GM18505 (cell line): ENCODE results near the gene DIAPH2.

Experiments used
- ATAC-seq: cut with Tn5 transposase; IDR thresholded peaks from one replicate; pipeline ENCODE4 v1.9.1; 2021; ENCODE audit not compliant: unreplicated experiment
- POLR2A ChIP-seq: IDR thresholded peaks from 4 replicates; pipeline ENCODE4 v1.6.1; 2011; ENCODE audit warnings: borderline replicate concordance; ENCODE audit not compliant: insufficient read depth, insufficient read length; ENCODE audit errors: extremely low read depth

The DIAPH2 gene

DNA sequence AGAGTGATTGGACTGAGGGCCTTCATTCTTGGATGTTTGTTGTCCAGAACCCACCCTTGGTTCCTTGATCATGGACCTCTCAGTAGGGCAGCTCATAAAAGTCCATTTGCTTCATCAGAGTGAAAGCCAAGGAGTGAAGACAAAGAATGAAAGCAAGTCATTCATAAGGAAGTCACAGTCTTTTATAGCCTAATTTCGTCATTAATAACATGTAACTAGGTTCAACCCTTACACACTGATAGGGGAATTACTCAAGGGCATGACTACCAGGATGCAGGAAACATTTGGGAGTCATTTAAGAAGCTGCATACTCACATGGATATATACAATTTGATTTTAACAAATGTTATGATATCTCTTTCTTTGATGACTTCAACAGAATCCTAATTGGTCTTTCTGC is 294.3 kb downstream of the DIAPH2 start:
- ATAC-seq: no peak
- no peak for TF ChIP-seq POLR2A

DNA sequence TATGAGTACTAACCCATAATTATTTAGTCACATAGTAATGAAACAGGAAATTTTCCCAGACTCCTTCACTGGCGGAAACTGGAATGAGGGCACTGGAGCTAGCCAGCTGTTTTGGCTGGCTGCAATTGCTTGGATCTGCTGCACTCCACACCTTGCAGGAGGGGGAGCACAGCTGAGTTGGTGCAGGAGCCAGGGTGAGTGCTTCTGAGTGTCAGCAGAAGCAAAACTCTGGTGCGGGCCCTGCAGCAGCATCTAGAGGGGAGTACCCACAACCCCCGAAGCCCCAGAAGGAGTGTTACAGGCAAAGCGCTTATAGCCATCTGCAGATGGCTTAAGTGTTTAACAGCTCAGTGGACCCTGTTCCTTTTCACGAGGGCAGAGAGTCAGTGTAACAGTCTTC is 295.1 kb downstream of the DIAPH2 start:
- ATAC-seq: no peak
- no peak for TF ChIP-seq POLR2A

DNA sequence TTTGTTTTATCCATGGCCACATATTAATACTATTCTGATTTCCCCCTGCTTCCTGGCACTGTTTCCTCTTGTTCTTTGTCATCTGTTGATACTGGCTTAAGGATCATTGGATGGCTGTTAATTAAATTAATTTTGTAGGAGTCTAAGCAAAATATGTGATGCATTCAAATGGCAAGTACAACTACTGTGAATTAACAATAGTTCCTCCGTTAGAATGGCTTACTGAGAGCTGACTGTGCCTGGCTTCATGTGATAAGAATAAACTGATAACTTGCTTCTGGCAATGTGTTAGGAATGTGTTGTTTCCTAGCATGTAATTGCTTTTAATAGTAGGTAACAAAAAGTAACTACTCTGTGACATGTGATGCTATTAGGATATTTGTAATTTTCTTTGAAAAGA is 297.5 kb downstream of the DIAPH2 start:
- no peak for ATAC-seq
- no peak for TF ChIP-seq POLR2A

DNA sequence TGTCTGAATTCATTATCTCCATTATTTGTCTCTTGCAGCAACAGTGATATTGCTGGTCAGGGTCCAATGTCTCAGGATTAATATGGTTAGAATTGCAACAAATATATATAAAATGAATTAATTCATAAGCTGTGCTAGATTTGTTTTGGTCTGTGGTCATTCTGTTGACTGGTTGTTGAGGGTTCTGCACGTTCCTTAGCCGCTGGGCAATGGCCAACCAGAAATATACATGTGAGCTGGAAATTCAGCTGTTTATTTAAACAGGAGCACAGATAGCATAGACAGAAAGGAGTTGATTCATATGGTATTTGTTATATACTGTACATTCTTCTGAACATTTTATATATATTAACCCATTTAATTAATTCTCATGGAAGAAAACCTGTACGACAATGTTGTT is 299.9 kb downstream of the DIAPH2 start:
- ATAC-seq: no peak
- TF ChIP-seq POLR2A: no peak

DNA sequence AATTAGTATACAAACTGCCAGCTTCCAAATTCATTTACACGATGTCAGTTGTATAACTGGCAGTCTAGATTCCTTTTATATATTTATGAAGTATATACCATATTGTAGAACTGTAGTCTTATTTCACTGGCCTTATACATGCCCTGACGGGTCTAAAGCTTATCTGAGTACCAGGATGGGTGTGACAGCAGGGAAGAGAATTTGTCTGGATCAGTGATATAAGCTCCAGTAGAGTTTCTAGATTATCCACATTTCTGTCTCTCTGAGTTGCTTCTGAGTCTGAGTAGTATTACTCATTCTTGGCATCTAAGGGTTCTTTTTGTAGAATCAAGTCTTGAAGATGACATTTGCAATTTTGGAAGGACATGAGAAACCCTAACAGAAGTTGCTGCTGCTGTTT is 300.4 kb downstream of the DIAPH2 start:
- no peak for TF ChIP-seq POLR2A
- no peak for ATAC-seq

DNA sequence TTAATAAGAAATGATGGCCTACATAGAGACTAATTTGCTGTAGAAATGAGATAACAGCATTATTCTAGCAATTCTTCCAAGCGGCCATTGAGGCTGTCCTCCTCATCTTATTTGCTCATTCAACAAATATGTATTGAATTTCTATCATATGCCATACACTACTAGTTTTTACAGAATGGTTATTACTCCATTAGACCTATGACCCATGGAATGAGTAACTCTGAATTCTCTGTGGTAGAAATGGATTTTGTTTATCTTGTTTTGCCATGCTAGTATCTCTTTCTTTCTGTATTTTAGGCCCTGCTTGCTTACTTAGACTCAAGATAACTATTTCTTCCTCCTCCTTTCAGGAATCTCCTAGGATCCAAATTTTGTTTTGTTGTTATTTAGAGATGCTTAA is 302.6 kb downstream of the DIAPH2 start:
- ATAC-seq: no peak

DNA sequence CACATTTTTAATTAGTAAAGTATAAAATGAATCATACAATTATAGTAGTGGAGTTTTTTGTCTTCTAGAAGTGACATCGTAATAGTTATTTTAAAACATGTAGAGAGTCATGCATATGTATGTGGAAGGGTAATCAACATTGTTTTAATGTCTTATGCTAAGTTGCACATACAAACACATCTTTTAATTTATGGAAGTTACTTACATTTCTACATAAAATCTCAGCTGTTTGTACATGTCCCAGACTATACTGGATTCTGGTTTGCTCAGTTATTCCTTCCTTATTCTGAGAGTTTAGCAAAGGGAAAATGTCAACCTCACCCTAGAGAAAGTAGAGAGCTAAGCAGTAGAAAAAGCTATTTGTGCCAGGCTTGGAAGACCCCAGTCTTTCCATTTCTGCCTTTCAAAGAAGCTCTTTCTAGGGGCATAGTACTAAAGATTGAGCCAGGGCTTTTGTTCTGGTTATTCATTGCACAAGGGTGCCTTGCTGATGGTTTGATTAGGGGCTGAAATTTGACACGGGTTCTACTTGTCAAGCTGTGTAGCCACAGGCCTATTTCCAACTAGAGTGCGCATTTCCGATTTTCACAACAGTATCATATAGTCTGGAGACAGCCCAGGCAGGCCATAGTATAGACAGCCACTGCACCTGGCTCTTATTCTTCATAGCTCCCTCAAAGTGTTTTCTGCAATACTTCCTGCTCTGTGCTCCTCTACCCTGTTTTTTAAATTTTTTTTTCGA is 305.4 kb downstream of the DIAPH2 start:
- TF ChIP-seq POLR2A: no peak
- ATAC-seq: no peak

More for the DNA sequence above, 302.6 kb downstream of the DIAPH2 start:
- no peak for TF ChIP-seq POLR2A

DNA sequence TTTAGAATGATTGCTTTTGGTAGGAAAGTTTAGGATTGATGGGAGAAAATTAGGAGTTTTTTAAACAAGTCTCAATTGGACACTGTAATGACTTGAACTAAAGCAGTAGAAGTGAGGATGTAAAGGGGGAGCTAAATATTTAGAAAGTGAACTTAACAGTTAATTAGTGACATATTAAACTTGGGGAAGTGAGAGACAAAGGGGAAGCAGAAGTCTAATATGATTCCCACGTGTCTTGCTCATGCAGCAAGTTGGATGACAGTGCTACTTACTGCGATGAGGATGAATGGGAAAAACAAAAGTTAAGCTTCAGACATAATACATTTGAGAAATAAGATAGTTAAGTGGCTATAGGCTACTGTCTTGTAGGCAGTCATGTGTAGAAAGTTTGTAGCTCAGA is 309.5 kb downstream of the DIAPH2 start:
- no peak for ATAC-seq
- TF ChIP-seq POLR2A: no peak

DNA sequence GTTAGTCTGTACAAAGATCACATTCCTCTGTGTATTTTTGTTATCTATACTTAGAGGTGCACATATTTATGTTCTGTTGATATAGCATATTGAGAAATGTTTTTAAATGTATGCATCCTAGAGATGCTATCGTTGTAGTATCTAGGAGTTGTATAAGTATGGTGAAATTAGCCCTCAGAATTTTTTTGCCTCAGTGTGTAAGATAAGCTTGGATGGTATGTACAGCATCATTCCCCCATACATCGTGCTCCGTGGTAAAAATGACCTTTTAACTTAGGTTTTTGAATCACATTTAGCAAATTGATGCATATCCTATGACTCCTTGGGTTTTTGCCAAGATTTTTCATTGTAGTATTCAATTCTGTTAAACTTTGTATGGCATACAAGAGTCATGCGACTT is 312.6 kb downstream of the DIAPH2 start:
- ATAC-seq: no peak

DNA sequence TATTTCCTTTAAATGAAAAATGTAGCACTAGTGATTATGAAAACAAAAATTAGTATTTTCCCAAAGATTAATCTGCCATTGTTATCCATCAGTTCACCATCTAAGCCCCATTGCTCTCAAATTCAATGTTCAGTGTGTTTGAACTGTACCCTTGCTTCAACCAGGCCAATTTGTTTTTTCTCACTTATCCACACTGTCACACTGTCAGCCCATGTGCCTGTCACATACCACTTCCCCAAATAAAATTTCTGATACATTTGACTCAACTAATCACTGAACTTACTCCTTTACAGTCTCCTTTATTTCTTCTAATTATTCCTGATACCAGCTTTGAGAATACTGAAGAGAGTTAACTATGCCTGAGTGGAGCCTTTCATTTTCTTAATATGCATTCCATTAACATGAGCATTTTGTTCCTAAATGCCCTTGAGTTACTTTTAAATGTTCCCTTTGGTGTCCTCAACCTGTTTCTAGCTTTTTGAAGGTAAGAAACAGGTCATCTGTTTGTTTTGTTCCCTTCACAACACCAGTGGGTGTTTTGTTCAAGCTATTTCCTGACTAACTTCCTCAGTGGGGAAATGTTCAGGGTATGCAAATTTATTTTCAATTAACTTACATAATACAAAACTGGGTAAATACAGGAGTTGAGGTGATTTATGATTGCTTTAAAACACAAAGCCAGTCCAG is 316.2 kb downstream of the DIAPH2 start:
- ATAC-seq: no peak
- TF ChIP-seq POLR2A: no peak

More for the DNA sequence above, 312.6 kb downstream of the DIAPH2 start:
- no peak for TF ChIP-seq POLR2A

DNA sequence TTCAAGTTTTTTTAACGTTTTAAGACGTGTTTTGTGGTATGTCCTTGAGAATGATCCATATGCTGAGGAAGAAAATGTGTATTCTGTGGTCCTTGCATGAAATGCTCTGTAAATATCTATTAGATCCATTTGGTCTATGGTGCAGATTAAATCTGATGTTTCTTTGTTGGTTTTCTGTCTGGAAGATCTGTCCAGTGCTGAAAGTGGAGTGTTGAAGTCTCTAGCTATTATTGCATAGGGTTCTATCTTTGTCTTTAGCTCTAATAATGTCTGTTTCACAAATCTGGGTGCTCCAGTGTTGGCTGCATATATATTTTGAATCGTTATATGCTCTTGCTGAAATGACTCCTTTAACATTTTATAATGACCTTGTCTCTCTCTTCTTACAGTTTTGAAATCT is 321.5 kb downstream of the DIAPH2 start:
- no peak for ATAC-seq
- no peak for TF ChIP-seq POLR2A

DNA sequence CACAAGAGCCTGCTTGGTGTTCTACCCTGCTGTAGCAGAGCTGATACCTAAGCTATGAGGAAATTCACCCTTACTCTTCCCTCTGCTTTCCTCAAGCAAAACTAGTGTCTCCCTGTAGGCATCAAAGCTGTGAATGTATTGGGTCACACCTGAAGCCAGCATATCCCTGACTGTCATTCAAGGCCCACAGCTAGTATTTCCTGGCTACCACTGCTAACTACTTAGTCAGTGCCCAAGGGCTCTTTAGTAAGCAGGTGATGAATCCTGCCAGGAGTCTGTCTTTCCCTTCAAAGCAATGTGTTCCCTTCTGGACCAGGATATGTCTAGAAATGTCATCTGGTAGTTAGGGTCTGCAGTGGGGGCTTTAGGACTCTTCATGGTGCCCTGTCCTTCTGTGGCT is 324.7 kb downstream of the DIAPH2 start:
- no peak for TF ChIP-seq POLR2A
- no peak for ATAC-seq

DNA sequence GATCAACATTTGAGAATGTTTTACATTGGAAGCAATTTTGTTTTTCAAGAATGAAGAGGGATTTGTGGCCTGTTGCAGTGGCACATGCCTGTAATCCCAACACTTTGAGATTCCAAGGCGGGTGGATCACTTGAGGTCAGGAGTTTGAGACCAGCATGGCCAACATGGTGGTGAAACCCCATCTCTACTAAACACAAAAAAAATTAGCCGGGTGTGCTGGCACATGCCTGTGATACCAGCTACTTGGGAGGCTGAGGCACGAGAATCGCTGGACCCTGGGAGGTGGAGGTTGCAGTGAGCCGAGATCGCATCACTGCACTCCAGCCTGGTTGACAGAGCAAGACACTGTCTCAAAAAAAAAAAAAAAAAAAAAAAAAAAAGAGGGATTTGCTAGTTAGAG is 326.9 kb downstream of the DIAPH2 start:
- no peak for TF ChIP-seq POLR2A
- ATAC-seq: no peak

DNA sequence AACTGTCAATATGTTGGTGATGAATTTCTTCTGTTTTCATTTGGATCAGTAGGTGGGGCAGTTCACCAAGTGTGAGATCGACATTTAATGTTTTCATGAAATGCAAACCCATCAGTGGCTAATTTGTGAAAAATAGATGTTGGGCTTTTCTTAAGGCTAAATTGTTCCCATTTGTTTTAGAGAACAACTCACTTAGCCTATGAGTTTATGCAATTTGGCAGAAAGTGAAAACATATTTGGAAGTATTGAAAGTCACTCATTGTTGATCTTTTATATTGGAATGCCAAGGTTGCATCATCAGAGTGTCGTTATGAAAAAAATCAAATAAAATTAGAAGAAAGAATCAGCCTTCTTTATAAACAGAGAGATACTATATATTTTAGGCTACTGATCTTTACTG is 331.5 kb downstream of the DIAPH2 start:
- ATAC-seq: no peak
- no peak for TF ChIP-seq POLR2A
